Measurements from ENCODE around the gene CELSR3. TPM values are rescaled to one million over a fixed set of nuclear protein-coding genes. Genes with fewer than 3 reads are reported as not detected.

Gene CELSR3
- total and polyA plus RNA-seq, 4 donors, result 6.0 to 26.1 (median 18.0) TPM

- peaks cover 43% of the 10 kb centered on the region for H3K36me3 ChIP-seq (ENCODE audit: control insufficient read depth, insufficient read depth, low read length)
- no peaks in the 10 kb centered on the region for H3K9me3 ChIP-seq (ENCODE audit: control insufficient read depth, insufficient read depth, low read length)
- no peak overlapping the region for H3K4me3 ChIP-seq (ENCODE audit: low read depth, low read length)
- H3K27me3 ChIP-seq (ENCODE audit: control insufficient read depth, insufficient read depth, low read length), result peaks cover 19% of the 10 kb centered on the region
- no peak for DNase-seq (ENCODE audit: low read depth in 4 of 6, low spot score in 6 of 6)
- peaks cover 21% of the 10 kb centered on the region for H3K4me1 ChIP-seq (ENCODE audit: control insufficient read depth, insufficient read depth, low read length)
- WGBS (ENCODE audit: insufficient coverage), result 89% methylated on average over 13 of the region's 14 CpGs
- H3K27ac ChIP-seq (ENCODE audit: low read depth, low read length), result no peak overlapping the region
Measured at GRCh38 chr3:48591436-48591835, 71.2 kb downstream of the CELSR3 start.

- no peaks in the 10 kb centered on the region for H3K9me3 ChIP-seq (ENCODE audit: control insufficient read depth, insufficient read depth, low read length)
- H3K4me1 ChIP-seq (ENCODE audit: control insufficient read depth, insufficient read depth, low read length), result no peaks in the 10 kb centered on the region
- H3K4me3 ChIP-seq (ENCODE audit: low read depth, low read length), result no peak overlapping the region
- H3K27ac ChIP-seq (ENCODE audit: low read depth, low read length), result no peak overlapping the region
- WGBS (ENCODE audit: insufficient coverage), result 52% methylated on average over 14 of the region's 15 CpGs
- H3K36me3 ChIP-seq (ENCODE audit: control insufficient read depth, insufficient read depth, low read length), result peaks cover 71% of the 10 kb centered on the region
- no peaks in the 10 kb centered on the region for H3K27me3 ChIP-seq (ENCODE audit: control insufficient read depth, insufficient read depth, low read length)
- DNase-seq (ENCODE audit: low read depth in 4 of 6, low spot score in 6 of 6), result peak in 1 of 6 donors; percentile 7
Measured at GRCh38 chr3:48588230-48588629, 74.5 kb downstream of the CELSR3 start.

GRCh38 chr3:48587686-48588085 is 75.0 kb downstream of the CELSR3 start:
- H3K27ac ChIP-seq (ENCODE audit: low read depth, low read length), result no peak overlapping the region
- WGBS (ENCODE audit: insufficient coverage), result 84% methylated on average over 11 of the region's 11 CpGs
- no peak overlapping the region for H3K4me3 ChIP-seq (ENCODE audit: low read depth, low read length)
- no peak for DNase-seq (ENCODE audit: low read depth in 4 of 6, low spot score in 6 of 6)
- H3K36me3 ChIP-seq (ENCODE audit: control insufficient read depth, insufficient read depth, low read length), result peaks cover 76% of the 10 kb centered on the region
- no peaks in the 10 kb centered on the region for H3K4me1 ChIP-seq (ENCODE audit: control insufficient read depth, insufficient read depth, low read length)
- no peaks in the 10 kb centered on the region for H3K9me3 ChIP-seq (ENCODE audit: control insufficient read depth, insufficient read depth, low read length)
- H3K27me3 ChIP-seq (ENCODE audit: control insufficient read depth, insufficient read depth, low read length), result no peaks in the 10 kb centered on the region

Small RNA genes lying within 50 kb of the gene (small RNA-seq; reads per million reads assigned to genes)
- not detected for gene AC141002.1 (ENCODE audit: low replicate concordance)

Other genes with a start within 250 kb of the CELSR3 start
- gene PLXNB1, start 232.8 kb downstream of the CELSR3 start, total RNA-seq, result 10 to 100 TPM; 37.6 to 70.9 TPM
- gene PLXNB1, start 232.8 kb downstream of the CELSR3 start, polyA plus RNA-seq (ENCODE audit: insufficient read length in 2 of 2), result 100 to 1,000 TPM; 123 to 133 TPM
- 10 to 100 TPM; 10.9 to 24.6 TPM for gene CCDC51, start 222.8 kb downstream of the CELSR3 start, total RNA-seq
- gene CCDC51, start 222.8 kb downstream of the CELSR3 start, polyA plus RNA-seq (ENCODE audit: insufficient read length in 2 of 2), result 10 to 100 TPM; 18.4 to 19.5 TPM
- gene TMA7, start 222.6 kb downstream of the CELSR3 start, total RNA-seq, result 100 to 1,000 TPM; 120 to 435 TPM
- 100 to 1,000 TPM; 326 to 336 TPM for gene TMA7, start 222.6 kb downstream of the CELSR3 start, polyA plus RNA-seq (ENCODE audit: insufficient read length in 2 of 2)
- 1 to 10 TPM; 5.5 to 7.9 TPM for gene ATRIP, start 216.1 kb downstream of the CELSR3 start, total RNA-seq
- gene ATRIP, start 216.1 kb downstream of the CELSR3 start, polyA plus RNA-seq (ENCODE audit: insufficient read length in 2 of 2), result 10 to 100 TPM; 11.2 to 12.8 TPM
- gene SHISA5, start 158.7 kb downstream of the CELSR3 start, total RNA-seq, result 100 to 1,000 TPM in 1 of 2 donors, 10 to 100 TPM in 1; 40.9 to 119 TPM
- gene SHISA5, start 158.7 kb downstream of the CELSR3 start, polyA plus RNA-seq (ENCODE audit: insufficient read length in 2 of 2), result 100 to 1,000 TPM; 120 to 123 TPM
- 10 to 100 TPM; 13.2 to 15.3 TPM for gene PFKFB4, start 106.1 kb downstream of the CELSR3 start, total RNA-seq
- 10 to 100 TPM; 14.1 to 18.3 TPM for gene PFKFB4, start 106.1 kb downstream of the CELSR3 start, polyA plus RNA-seq (ENCODE audit: insufficient read length in 2 of 2)
- gene UCN2, start 99.1 kb downstream of the CELSR3 start, total RNA-seq, result under 1 TPM in 1 of 2 donors, not detected in 1; 0.77 TPM
- under 1 TPM; 0.29 to 0.32 TPM for gene UCN2, start 99.1 kb downstream of the CELSR3 start, polyA plus RNA-seq (ENCODE audit: insufficient read length in 2 of 2)
- gene COL7A1, start 67.6 kb downstream of the CELSR3 start, total RNA-seq, result 10 to 100 TPM in 1 of 2 donors, 1 to 10 TPM in 1; 8.4 to 28.6 TPM
- gene COL7A1, start 67.6 kb downstream of the CELSR3 start, polyA plus RNA-seq (ENCODE audit: insufficient read length in 2 of 2), result 10 to 100 TPM; 21.4 to 30.9 TPM
- gene UQCRC1, start 53.2 kb downstream of the CELSR3 start, total RNA-seq, result 100 to 1,000 TPM; 147 to 186 TPM
- gene UQCRC1, start 53.2 kb downstream of the CELSR3 start, polyA plus RNA-seq (ENCODE audit: insufficient read length in 2 of 2), result 100 to 1,000 TPM; 268 to 286 TPM
- under 1 TPM in 1 of 2 donors, not detected in 1; 0.22 TPM for gene TMEM89, start 41.1 kb downstream of the CELSR3 start, total RNA-seq
- gene TMEM89, start 41.1 kb downstream of the CELSR3 start, polyA plus RNA-seq (ENCODE audit: insufficient read length in 2 of 2), result under 1 TPM in 1 of 2 donors, not detected in 1; 0.24 TPM
- gene SLC26A6, start 27.4 kb downstream of the CELSR3 start, total RNA-seq, result 10 to 100 TPM; 11.7 to 27.5 TPM
- gene SLC26A6, start 27.4 kb downstream of the CELSR3 start, polyA plus RNA-seq (ENCODE audit: insufficient read length in 2 of 2), result 10 to 100 TPM; 17.8 to 25.6 TPM
- 10 to 100 TPM; 13.1 to 17.9 TPM for gene NCKIPSD, start 23.0 kb upstream of the CELSR3 start, total RNA-seq
- 10 to 100 TPM; 18.6 to 25.7 TPM for gene NCKIPSD, start 23.0 kb upstream of the CELSR3 start, polyA plus RNA-seq (ENCODE audit: insufficient read length in 2 of 2)
- gene IP6K2, start 54.3 kb upstream of the CELSR3 start, total RNA-seq, result 100 to 1,000 TPM in 1 of 2 donors, 10 to 100 TPM in 1; 67.0 to 113 TPM
- 100 to 1,000 TPM; 183 to 202 TPM for gene IP6K2, start 54.3 kb upstream of the CELSR3 start, polyA plus RNA-seq (ENCODE audit: insufficient read length in 2 of 2)
- gene PRKAR2A, start 185.0 kb upstream of the CELSR3 start, total RNA-seq, result 10 to 100 TPM; 29.2 to 40.3 TPM
- 10 to 100 TPM; 32.3 to 36.5 TPM for gene PRKAR2A, start 185.0 kb upstream of the CELSR3 start, polyA plus RNA-seq (ENCODE audit: insufficient read length in 2 of 2)
- gene SLC25A20, start 236.0 kb upstream of the CELSR3 start, total RNA-seq, result 10 to 100 TPM; 21.1 to 21.6 TPM
- gene SLC25A20, start 236.0 kb upstream of the CELSR3 start, polyA plus RNA-seq (ENCODE audit: insufficient read length in 2 of 2), result 10 to 100 TPM; 21.3 to 23.6 TPM

Measured in spinal cord (tissue), 10 donors.